HG03565 (cell line): ENCODE data around the gene MUC7.
"Not testable (repeated sequence)": the region's sequence is repeated elsewhere in the genome, so short reads cannot be mapped to it uniquely, and the experiment has no call there.

Source experiments
- ATAC-seq: cut with Tn5 transposase; IDR thresholded peaks from one replicate; pipeline ENCODE4 v1.9.1; 2021; ENCODE audit warnings: mild to moderate bottlenecking, moderate library complexity; ENCODE audit not compliant: unreplicated experiment

Gene MUC7

GRCh38 chr4:70471897-70472296, at the start of gene MUC7:
Gene MUC7 (plus strand): TSS chr4:70472197. CDS start chr4:70474022, 1,825 bp downstream.
- ATAC-seq: no peak

GRCh38 chr4:70425306-70425705, 46.7 kb upstream of the MUC7 start:
- no peak for ATAC-seq

DNA sequence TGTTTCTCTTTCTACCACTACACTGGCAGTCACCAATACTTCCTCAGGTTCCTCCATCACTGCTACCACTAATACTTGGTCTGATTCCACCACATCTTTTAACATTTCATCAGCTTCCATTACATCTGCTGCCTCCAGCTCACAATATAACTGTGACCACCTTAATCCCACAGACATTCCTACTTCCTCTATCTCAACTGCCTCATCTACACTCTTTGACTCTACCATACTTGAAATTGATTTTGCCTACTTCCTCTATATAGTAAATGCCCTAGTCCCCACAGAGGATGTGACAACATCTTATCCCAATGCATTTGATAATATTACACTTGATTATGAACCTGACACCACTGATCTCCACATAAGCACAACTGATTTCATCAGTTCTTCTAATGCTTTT, 45.2 kb upstream of the MUC7 start:
- no peak for ATAC-seq

GRCh38 chr4:70437197-70437596, 34.8 kb upstream of the MUC7 start:
- no peak for ATAC-seq

DNA sequence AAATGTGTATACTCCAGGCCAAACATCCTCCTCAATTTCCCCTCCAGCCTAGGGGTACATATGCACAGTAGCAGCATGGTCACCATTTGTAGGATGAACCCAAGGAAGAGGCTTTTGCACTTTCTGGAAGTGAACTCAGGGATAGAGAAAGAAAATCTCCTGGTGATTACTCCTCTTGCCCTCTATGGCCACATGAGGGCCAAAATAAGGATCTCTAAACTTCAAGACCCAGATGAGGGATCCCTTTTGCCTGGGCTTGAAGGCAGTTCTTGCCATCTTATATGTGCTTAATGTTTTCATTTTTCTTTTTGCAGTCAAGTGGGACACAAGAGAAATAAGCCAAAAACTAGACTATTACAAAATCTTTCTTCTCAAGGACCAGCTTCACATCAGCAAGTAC, 29.5 kb upstream of the MUC7 start:
- ATAC-seq: no peak

GRCh38 chr4:70443329-70443728, 28.7 kb upstream of the MUC7 start:
- ATAC-seq: no peak

DNA sequence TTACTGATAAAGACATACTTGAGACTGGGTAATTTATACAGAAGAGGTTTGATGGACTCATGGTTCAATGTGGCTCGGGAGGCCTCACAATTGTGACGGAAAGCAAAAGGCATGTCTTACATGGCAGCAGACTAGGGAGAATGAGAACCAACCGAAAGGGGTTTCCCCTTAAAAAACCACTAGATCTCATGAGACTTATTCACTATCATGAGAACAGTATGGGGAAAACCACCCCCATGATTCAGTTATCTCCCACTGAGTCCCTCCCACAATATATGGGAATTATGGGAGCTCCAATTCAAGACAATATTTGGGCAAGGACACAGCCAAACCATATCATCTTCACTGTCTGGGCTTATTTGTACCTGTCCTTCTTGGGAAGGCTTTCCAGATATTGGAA, 22.8 kb upstream of the MUC7 start:
- peak; percentile 87 for ATAC-seq

- no peak for ATAC-seq
These were observed 19.1 kb upstream of the MUC7 start for GRCh38 chr4:70452946-70453345.

DNA sequence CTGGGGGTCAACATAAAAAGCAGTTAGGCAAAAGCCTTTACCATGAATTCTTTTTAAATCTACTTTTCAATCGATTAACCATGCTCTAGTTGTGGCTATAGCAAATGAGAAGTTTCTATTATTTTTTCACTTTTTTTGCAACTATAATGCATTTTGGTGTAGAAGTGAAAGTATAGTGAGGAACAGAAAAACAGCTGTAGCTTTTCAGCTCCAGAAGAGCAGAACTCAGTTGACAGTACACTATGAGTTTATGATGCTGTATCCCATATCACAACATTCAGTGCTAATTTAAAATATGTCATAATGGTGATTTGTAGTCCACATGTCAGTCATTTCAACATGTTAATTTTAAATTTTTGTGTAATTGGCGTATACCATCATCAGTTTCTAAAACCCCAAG, 8.7 kb upstream of the MUC7 start:
- no peak for ATAC-seq

GRCh38 chr4:70473679-70474078, 1.7 kb downstream of the MUC7 start:
- no peak for ATAC-seq

- ATAC-seq: no peak
These were observed 16.8 kb downstream of the MUC7 start for GRCh38 chr4:70488748-70489147.

- ATAC-seq: no peak
These were observed 24.2 kb downstream of the MUC7 start for GRCh38 chr4:70496231-70496630.

- not testable (repeated sequence) for ATAC-seq
These were observed 29.8 kb downstream of the MUC7 start for GRCh38 chr4:70501838-70502237.

DNA sequence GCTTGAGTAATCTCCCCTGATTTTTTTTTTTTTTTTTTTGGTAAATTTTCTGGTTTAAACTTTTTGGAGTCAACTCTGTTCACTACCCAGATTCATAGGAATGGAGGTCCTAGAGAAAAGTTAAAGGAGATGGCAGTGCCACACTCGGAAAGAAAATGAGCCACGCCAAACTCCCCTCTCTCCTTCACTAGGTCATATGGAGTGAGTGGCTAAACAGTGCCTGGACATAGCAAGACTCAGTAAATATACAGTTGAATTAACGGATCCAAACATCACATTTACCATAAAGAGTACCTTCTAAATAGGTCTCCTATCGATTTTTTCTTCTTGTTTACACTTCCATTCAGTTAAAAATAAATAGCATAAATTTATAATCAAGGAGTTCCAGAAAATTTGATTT, 32.7 kb downstream of the MUC7 start:
- ATAC-seq: no peak

DNA sequence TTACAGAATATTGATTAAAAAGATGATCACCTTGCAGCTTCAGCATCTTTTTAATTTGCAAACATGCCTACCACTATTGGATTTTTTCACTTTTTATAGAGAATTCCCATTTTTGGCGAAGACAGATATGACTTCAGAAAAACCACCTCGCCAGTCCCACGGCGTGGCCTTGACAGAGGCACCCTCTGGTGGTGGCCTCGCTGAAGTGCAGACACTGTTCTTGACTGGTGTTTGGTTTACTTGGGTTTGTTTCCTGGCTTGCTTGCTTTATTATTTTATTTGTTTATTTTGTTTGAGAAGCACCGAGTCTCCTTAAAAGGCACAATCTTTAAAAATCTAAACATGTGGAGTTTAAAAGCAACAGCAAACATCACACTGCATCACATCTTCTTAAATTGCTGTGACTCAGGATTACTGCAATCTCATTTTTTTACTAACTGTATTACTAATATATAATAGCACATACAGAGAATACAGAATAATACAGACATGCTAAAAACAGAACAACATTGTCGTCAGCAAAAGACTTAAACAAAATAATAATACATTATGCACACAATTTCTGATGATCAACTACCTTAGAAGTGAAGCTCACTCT, 33.3 kb downstream of the MUC7 start:
- peak; percentile 99 for ATAC-seq

DNA sequence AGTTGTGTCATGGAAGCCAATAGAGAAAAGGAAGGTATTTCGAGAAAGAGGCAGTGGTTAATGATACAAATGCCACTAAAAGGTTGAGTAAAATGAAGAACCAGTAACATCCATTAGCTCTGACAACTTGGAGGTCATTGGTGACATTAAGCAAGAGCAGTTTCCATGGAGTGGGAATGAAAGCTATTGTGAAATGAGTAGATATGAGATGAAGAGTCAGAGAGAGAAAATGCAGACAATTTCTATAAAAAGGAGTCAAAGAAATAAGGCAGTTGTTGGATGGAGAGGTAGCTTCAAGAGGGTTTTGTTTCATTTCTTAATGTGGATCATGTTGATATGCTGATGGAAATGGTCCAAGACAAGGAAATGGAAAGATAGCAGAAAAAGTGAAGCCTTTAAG, 36.8 kb downstream of the MUC7 start:
- no peak for ATAC-seq

DNA sequence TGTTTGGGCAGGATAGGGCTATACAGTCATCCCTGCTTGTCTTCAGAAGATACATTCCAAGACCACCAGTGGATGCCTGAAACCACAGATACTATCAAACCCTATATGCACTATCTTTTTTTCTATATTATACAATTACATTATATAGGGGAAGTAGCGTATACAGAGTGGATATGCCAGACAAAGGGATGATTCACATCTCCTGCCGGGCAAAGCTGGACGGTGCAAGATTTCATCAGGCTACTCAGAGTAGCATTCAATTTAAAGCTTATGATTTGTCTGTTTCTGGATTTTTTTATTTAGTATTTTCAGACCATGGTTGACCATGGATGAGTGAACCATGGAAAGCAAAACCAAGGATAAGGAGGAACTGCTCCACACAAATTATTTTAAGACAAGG, 39.4 kb downstream of the MUC7 start:
- no peak for ATAC-seq

GRCh38 chr4:70515367-70516250, 43.6 kb downstream of the MUC7 start:
- no peak for ATAC-seq

DNA sequence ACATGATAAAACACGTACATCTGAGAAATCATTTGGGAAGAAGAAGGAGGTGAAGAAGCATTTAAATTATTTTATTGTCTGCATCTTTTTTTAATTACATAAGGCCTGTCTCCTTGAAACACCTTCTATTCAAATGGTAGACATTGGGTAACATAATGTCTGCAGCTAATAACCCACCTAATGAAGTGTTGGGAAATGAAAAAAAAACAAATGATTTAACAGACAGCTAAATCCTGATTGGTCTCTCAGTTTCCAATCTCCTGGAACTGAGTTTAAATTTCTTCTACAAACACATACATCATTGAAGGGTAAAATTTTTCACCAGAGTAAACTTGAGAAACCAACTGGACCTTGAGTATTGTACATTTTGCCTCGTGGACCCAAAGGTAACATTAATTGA, 46.3 kb downstream of the MUC7 start, which contains the start of gene AMTN:
TSS of gene AMTN (plus strand) at position 301 of the 400 bp plus-strand sequence. CDS start 209 bp downstream, outside the sequence.
- ATAC-seq: no peak

GRCh38 chr4:70518716-70519115, 46.7 kb downstream of the MUC7 start:
- no peak for ATAC-seq

GRCh38 chr4:70522626-70523025, 50.6 kb downstream of the MUC7 start:
- ATAC-seq: no peak

DNA sequence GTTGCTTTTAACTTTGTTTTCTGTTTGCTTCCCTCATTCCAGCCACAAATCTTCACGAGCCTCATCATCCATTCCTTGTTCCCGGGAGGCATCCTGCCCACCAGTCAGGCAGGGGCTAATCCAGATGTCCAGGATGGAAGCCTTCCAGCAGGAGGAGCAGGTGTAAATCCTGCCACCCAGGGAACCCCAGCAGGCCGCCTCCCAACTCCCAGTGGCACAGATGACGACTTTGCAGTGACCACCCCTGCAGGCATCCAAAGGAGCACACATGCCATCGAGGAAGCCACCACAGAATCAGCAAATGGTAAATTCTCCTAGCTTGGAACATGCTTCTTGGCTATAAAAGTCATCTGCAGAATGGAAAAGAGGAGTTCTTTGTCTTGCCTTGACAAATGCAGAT, 59.0 kb downstream of the MUC7 start:
- ATAC-seq: no peak
